Motor neuron (in vitro differentiated cells): ENCODE results near the gene NFILZ. TPM values are rescaled to one million over a fixed set of nuclear protein-coding genes. Genes with fewer than 3 reads are reported as not detected.

Source experiments
- ATAC-seq, 8 experiments: fragments of 200-7000 bp; cut with Tn5 transposase; replicated peaks in 6 of 8; 2 replicates each; pipeline ENCODE4 v1.8.0; 2021; ENCODE audit warnings: mild to moderate bottlenecking in 8 of 8, moderate library complexity in 8 of 8
- H3K27ac ChIP-seq, 2 donors: fragments of 250-450 bp; sonication (Bioruptor Pico); 2 replicates each; pipeline ENCODE4 v1.9.0; 2021; ENCODE audit warnings: antibody characterized with exemption in 2 of 2, mild to moderate bottlenecking in 2 of 2, moderate library complexity in 1 of 2
- H3K4me1 ChIP-seq, 2 donors: fragments of 250-450 bp; sonication (Bioruptor Pico); replicated peaks in 1 of 2; 2 replicates each; pipeline ENCODE4 v1.6.1; 2021; ENCODE audit warnings: antibody characterized with exemption in 2 of 2, mild to moderate bottlenecking in 2 of 2, moderate library complexity in 1 of 2
- H3K4me3 ChIP-seq, 5 donors: fragments of 250-450 bp; sonication (Bioruptor Pico); 2 replicates each; pipeline ENCODE4 v1.9.0; 2021; ENCODE audit warnings: antibody characterized with exemption in 5 of 5, mild to moderate bottlenecking in 5 of 5, moderate library complexity in 4 of 5
- WGBS, 10 experiments: fragments of 450-650 bp; shearing (Covaris generic); methylation state at CpG; one replicate each; pipeline ENCODE4 v1.0.0; 2022; 5-methylcytosine and 5-hydroxymethylcytosine counted together
- in situ Hi-C, 9 experiments: fragments of 400-800 bp; cut with MboI; loops; one replicate each; pipeline ENCODE4 v1.15.0; 2021; ENCODE audit warnings: low sequenced_read_pairs in 9 of 9, low pct_unique_long_range_greater_than_20kb in 2 of 9; ENCODE audit not compliant: unreplicated experiment in 9 of 9
- total RNA-seq, 8 experiments: library from RNA; unstranded; fragments of 300-600 nt; gene quantifications; 2 replicates each; pipeline versions ENCODE4 v1.2.3 to v1.2.4, GENCODE V29; 2022

The NFILZ gene
- total RNA-seq, 8 experiments from 2014 or later: not detected

GRCh38 chr19:8601796-8602195, 28.6 kb upstream of the NFILZ start:
- Histone ChIP-seq H3K4me1 (no peaks in the 10 kb centered on the region), H3K4me3 (no peak overlapping the region), H3K27ac (no peak overlapping the region)
- in situ Hi-C loops: no loop called here
- 74 to 100% (median 83%) methylated on average over 1 to 5 of the region's 5 CpGs; no CpG with 5 or more reads in 1 of the 10 experiments for whole genome bisulfite sequencing, 10 experiments
- no peak for ATAC-seq

- ATAC-seq: no peak
- no CpG with 5 or more reads among the region's 17 CpGs for WGBS, 10 experiments
- no peak overlapping the region for H3K27ac ChIP-seq
- in situ Hi-C loops: no loop called here
- no peak overlapping the region for H3K4me3 ChIP-seq
- H3K4me1 ChIP-seq: peaks cover 3 to 6% of the 10 kb centered on the region in 2 donors
Observed at GRCh38 chr19:8605514-8605913, 24.9 kb upstream of the NFILZ start.

- peak in 3 of 8 experiments; percentile 8 to 42 (median 20) for ATAC-seq
- 83 to 100% (median 93%) methylated on average over 1 to 3 of the region's 4 CpGs; no CpG with 5 or more reads in 6 of the 10 experiments for WGBS, 10 experiments
- H3K4me1 ChIP-seq: peaks cover 3 to 13% of the 10 kb centered on the region in 2 donors
- in situ Hi-C loops: no loop called here
- H3K4me3 ChIP-seq: no peak overlapping the region
- H3K27ac ChIP-seq: no peak overlapping the region
Observed at GRCh38 chr19:8607386-8607785, 23.0 kb upstream of the NFILZ start.

GRCh38 chr19:8608941-8609278, 21.5 kb upstream of the NFILZ start:
- peak overlapping the region; percentile 91 to 92 for H3K27ac ChIP-seq
- peaks cover 3 to 13% of the 10 kb centered on the region in 2 donors for H3K4me1 ChIP-seq
- peak overlapping the region; percentile 73 to 99 (median 91) for H3K4me3 ChIP-seq
- no peak for ATAC-seq
- WGBS, 10 experiments: 60 to 100% methylated on average over 1 of the region's 5 CpGs; no CpG with 5 or more reads in 8 of the 10 experiments
- in situ Hi-C loops: no loop called here

- H3K4me1 ChIP-seq: peaks cover 3 to 13% of the 10 kb centered on the region in 2 donors
- in situ Hi-C loops: no loop called here
- peak; percentile 47 to 80 (median 78) for ATAC-seq
- WGBS, 10 experiments: 0 to 20% (median 10%) methylated on average over 1 to 3 of the region's 47 CpGs; no CpG with 5 or more reads in 6 of the 10 experiments
- H3K4me3 ChIP-seq: peak overlapping the region; percentile 73 to 99 (median 91)
- peak overlapping the region; percentile 91 to 92 for H3K27ac ChIP-seq
Observed at GRCh38 chr19:8609279-8610040, 21.0 kb upstream of the NFILZ start.

GRCh38 chr19:8610041-8610935, 20.1 kb upstream of the NFILZ start, which contains the start of gene ADAMTS10:
Gene ADAMTS10 (minus strand): TSS chr19:8610715. CDS start chr19:8605710, 5,005 bp downstream.
- in situ Hi-C loops: no loop called here
- peaks cover 3 to 13% of the 10 kb centered on the region in 2 donors for H3K4me1 ChIP-seq
- peak; percentile 2 to 63 (median 48) for ATAC-seq
- H3K4me3 ChIP-seq: peak within 1 kb of the TSS; percentile 73 to 99 (median 91)
- 0 to 9% (median 0%) methylated on average over 1 to 5 of the region's 74 CpGs; no CpG with 5 or more reads in 4 of the 10 experiments for WGBS, 10 experiments
- peak within 1 kb of the TSS; percentile 91 to 92 for H3K27ac ChIP-seq

GRCh38 chr19:8610936-8611300, 19.5 kb upstream of the NFILZ start:
- in situ Hi-C loops: no loop called here
- H3K4me1 ChIP-seq: peaks cover 3 to 13% of the 10 kb centered on the region in 2 donors
- H3K4me3 ChIP-seq: peak overlapping the region; percentile 73 to 99 (median 91)
- ATAC-seq: no peak
- WGBS, 10 experiments: no CpG with 5 or more reads among the region's 9 CpGs
- H3K27ac ChIP-seq: peak overlapping the region; percentile 91 to 92

GRCh38 chr19:8611391-8611876, 19.0 kb upstream of the NFILZ start:
- H3K27ac ChIP-seq: no peak overlapping the region
- no peak for ATAC-seq
- H3K4me1 ChIP-seq: peaks cover 3 to 13% of the 10 kb centered on the region in 2 donors
- in situ Hi-C loops: no loop called here
- peak overlapping the region in 1 of 5 donors; percentile 30 for H3K4me3 ChIP-seq
- WGBS, 10 experiments: 10 to 75% (median 60%) methylated on average over 1 to 4 of the region's 18 CpGs; no CpG with 5 or more reads in 5 of the 10 experiments

- ATAC-seq: peak in 1 of 8 experiments; percentile 5
- in situ Hi-C loops: no loop called here
- Histone ChIP-seq H3K4me3 (peak overlapping the region in 1 of 5 donors; percentile 30), H3K27ac (no peak overlapping the region), H3K4me1 (peaks cover 3 to 13% of the 10 kb centered on the region in 2 donors)
- WGBS, 10 experiments: 0 to 60% (median 37%) methylated on average over 1 to 2 of the region's 12 CpGs; no CpG with 5 or more reads in 4 of the 10 experiments
Observed at GRCh38 chr19:8611877-8612806, 18.3 kb upstream of the NFILZ start.

- Histone ChIP-seq H3K4me3 (no peak overlapping the region), H3K4me1 (peaks cover 3 to 13% of the 10 kb centered on the region in 2 donors), H3K27ac (no peak overlapping the region)
- in situ Hi-C loops: no loop called here
- ATAC-seq: no peak
- 0 to 100% (median 65%) methylated on average over 1 to 2 of the region's 5 CpGs; no CpG with 5 or more reads in 4 of the 10 experiments for whole genome bisulfite sequencing, 10 experiments
Observed at GRCh38 chr19:8612807-8613171, 17.6 kb upstream of the NFILZ start.

- WGBS, 10 experiments: 56 to 100% (median 88%) methylated on average over 1 to 2 of the region's 2 CpGs; no CpG with 5 or more reads in 3 of the 10 experiments
- ATAC-seq: no peak
- in situ Hi-C loops: no loop called here
- Histone ChIP-seq H3K27ac (no peak overlapping the region), H3K4me3 (no peak overlapping the region), H3K4me1 (peaks cover 0 to 7% of the 10 kb centered on the region in 2 donors)
Observed at GRCh38 chr19:8614455-8614854, 16.0 kb upstream of the NFILZ start.

- WGBS, 10 experiments: 0 to 80% (median 45%) methylated on average over 1 to 5 of the region's 6 CpGs; no CpG with 5 or more reads in 2 of the 10 experiments
- Histone ChIP-seq H3K4me1 (peaks cover 0 to 7% of the 10 kb centered on the region in 2 donors), H3K4me3 (no peak overlapping the region), H3K27ac (no peak overlapping the region)
- no peak for ATAC-seq
- in situ Hi-C loops: no loop called here
Observed at GRCh38 chr19:8615024-8615423, 15.4 kb upstream of the NFILZ start.
